ENCODE measurements around the gene PROM1.

PROM1 gene

DNA sequence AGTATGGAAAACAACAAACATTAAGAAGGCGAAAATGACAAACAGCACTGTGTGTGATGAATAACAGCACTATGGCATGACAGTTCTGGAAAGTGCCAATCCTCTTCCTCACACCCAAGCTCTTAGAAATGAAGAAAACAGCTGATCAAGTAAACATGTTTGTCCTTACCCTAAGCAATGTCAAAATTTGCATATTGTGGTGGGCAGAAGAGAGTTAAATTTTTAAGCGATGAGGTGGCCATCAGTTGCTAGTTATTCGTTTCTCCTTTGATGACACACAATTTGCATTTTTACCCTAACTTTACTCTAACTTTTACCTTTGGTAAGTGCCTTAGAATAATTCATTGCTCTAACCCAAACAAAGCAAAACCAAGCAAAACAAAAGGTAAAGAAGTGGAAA lies 8.8 kb downstream of the PROM1 start:
- no peak for DNase-seq (ENCODE audit: extremely low spot score)
- POLR2A ChIA-PET: no interaction called here
- TF ChIP-seq L3MBTL2 (conservative IDR thresholded peaks at IDR 0.05): no peak
- no peak for TF ChIP-seq FOXA1 (IDR thresholded peaks at IDR 0.05)
- no peak for TF ChIP-seq CTBP1 (IDR thresholded peaks at IDR 0.05; ENCODE audit: borderline replicate concordance)
- CTCF ChIA-PET: no interaction called here

GRCh38 chr4:16072168-16072567 lies 11.7 kb downstream of the PROM1 start:
- POLR2A ChIA-PET: no interaction called here
- TF ChIP-seq NFRKB (IDR thresholded peaks at IDR 0.05) (no peak), TARDBP (IDR thresholded peaks at IDR 0.05) (no peak), FOXA1 (IDR thresholded peaks at IDR 0.05) (no peak), CTBP1 (IDR thresholded peaks at IDR 0.05; ENCODE audit: borderline replicate concordance) (no peak), SP1 (IDR thresholded peaks at IDR 0.05) (no peak), L3MBTL2 (conservative IDR thresholded peaks at IDR 0.05) (no peak), BHLHE40 (IDR thresholded peaks at IDR 0.05; ENCODE audit: borderline replicate concordance) (no peak), SUZ12 (IDR thresholded peaks at IDR 0.05) (no peak), ELF4 (IDR thresholded peaks at IDR 0.05) (no peak), FOXK2 (IDR thresholded peaks at IDR 0.05) (no peak)
- TF ChIP-seq, protein P1, sequence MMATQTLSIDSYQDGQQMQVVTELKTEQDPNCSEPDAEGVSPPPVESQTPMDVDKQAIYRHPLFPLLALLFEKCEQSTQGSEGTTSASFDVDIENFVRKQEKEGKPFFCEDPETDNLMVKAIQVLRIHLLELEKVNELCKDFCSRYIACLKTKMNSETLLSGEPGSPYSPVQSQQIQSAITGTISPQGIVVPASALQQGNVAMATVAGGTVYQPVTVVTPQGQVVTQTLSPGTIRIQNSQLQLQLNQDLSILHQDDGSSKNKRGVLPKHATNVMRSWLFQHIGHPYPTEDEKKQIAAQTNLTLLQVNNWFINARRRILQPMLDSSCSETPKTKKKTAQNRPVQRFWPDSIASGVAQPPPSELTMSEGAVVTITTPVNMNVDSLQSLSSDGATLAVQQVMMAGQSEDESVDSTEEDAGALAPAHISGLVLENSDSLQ (IDR thresholded peaks at IDR 0.05): no peak
- DNase-seq (ENCODE audit: extremely low spot score): no peak

DNA sequence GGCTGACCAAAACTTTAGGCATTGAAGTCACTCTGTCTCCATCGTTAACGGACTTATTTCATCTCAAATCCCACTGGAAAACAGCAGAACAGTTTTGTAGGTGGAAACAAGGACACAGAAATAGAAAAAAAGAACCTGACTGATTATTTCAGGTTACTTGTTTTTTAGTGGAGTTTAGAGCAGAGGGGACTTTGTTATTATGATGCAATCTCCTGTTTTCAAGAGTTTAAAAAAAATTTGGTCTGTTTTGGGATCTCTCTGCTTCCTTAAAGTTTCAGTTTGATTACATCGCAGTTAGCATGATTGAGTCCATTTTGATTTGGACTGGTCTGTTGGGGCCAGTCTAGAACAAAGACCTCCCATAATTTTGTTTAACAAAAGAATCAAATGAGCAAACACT lies 13.6 kb downstream of the PROM1 start:
- DNase-seq (ENCODE audit: extremely low spot score): no peak
- TF ChIP-seq HDGF (IDR thresholded peaks at IDR 0.05; ENCODE audit: borderline replicate concordance): no peak
- TF ChIP-seq LEF1 (IDR thresholded peaks at IDR 0.05; ENCODE audit: borderline replicate concordance): no peak
- TF ChIP-seq FOXK2 (IDR thresholded peaks at IDR 0.05): no peak
- no peak for TF ChIP-seq FOXM1 (IDR thresholded peaks at IDR 0.05; ENCODE audit: borderline replicate concordance)
- ChIA-PET CTCF (no interaction called here), POLR2A (no interaction called here)

More at GRCh38 chr4:16072168-16072567, 11.7 kb downstream of the PROM1 start:
- CTCF ChIA-PET: interaction anchor here (0.7 kb wide), 1 partner anchor 13 kb away, joined by 4 read pairs; no protein-coding TSS in a partner anchor

GRCh38 chr4:16067515-16067914 lies 16.3 kb downstream of the PROM1 start:
- CTCF ChIA-PET: no interaction called here
- POLR2A ChIA-PET: no interaction called here
- DNase-seq (ENCODE audit: extremely low spot score): no peak
- no peak for TF ChIP-seq SP1 (IDR thresholded peaks at IDR 0.05)
- TF ChIP-seq NFRKB (IDR thresholded peaks at IDR 0.05): no peak
- TF ChIP-seq ELF4 (IDR thresholded peaks at IDR 0.05): no peak
- no peak for TF ChIP-seq ARNT (IDR thresholded peaks at IDR 0.05)
- no peak for TF ChIP-seq ZNF384 (IDR thresholded peaks at IDR 0.05)
- no peak for TF ChIP-seq HDGF (IDR thresholded peaks at IDR 0.05; ENCODE audit: borderline replicate concordance)
- TF ChIP-seq CTBP1 (IDR thresholded peaks at IDR 0.05; ENCODE audit: borderline replicate concordance): no peak
- TF ChIP-seq TARDBP (IDR thresholded peaks at IDR 0.05): no peak
- TF ChIP-seq, protein P1 (IDR thresholded peaks at IDR 0.05): no peak
- TF ChIP-seq SUZ12 (IDR thresholded peaks at IDR 0.05): no peak
- no peak for TF ChIP-seq LEF1 (IDR thresholded peaks at IDR 0.05; ENCODE audit: borderline replicate concordance)

GRCh38 chr4:16066586-16067128 lies 17.2 kb downstream of the PROM1 start:
- CTCF ChIA-PET: no interaction called here
- TF ChIP-seq ELF4 (IDR thresholded peaks at IDR 0.05) (no peak), L3MBTL2 (conservative IDR thresholded peaks at IDR 0.05) (no peak), NFRKB (IDR thresholded peaks at IDR 0.05) (no peak), HDGF (IDR thresholded peaks at IDR 0.05; ENCODE audit: borderline replicate concordance) (no peak), ARNT (IDR thresholded peaks at IDR 0.05) (no peak), LEF1 (IDR thresholded peaks at IDR 0.05; ENCODE audit: borderline replicate concordance) (no peak), FOXA1 (IDR thresholded peaks at IDR 0.05) (no peak), SUZ12 (IDR thresholded peaks at IDR 0.05) (no peak), CTBP1 (IDR thresholded peaks at IDR 0.05; ENCODE audit: borderline replicate concordance) (no peak), BHLHE40 (IDR thresholded peaks at IDR 0.05; ENCODE audit: borderline replicate concordance) (no peak)
- TF ChIP-seq, protein P1 (IDR thresholded peaks at IDR 0.05): no peak

GRCh38 chr4:16065066-16065465 lies 18.8 kb downstream of the PROM1 start:
- DNase-seq (ENCODE audit: extremely low spot score): no peak
- POLR2A ChIA-PET: no interaction called here
- CTCF ChIA-PET: no interaction called here
- no peak for TF ChIP-seq ARNT (IDR thresholded peaks at IDR 0.05)
- TF ChIP-seq LEF1 (IDR thresholded peaks at IDR 0.05; ENCODE audit: borderline replicate concordance): no peak
- TF ChIP-seq FOXM1 (IDR thresholded peaks at IDR 0.05; ENCODE audit: borderline replicate concordance): no peak
- TF ChIP-seq ELF4 (IDR thresholded peaks at IDR 0.05): no peak
- no peak for TF ChIP-seq L3MBTL2 (conservative IDR thresholded peaks at IDR 0.05)
- no peak for TF ChIP-seq CTBP1 (IDR thresholded peaks at IDR 0.05; ENCODE audit: borderline replicate concordance)
- no peak for TF ChIP-seq ZNF384 (IDR thresholded peaks at IDR 0.05)
- TF ChIP-seq NFRKB (IDR thresholded peaks at IDR 0.05): no peak

More at GRCh38 chr4:16066586-16067128, 17.2 kb downstream of the PROM1 start:
- POLR2A ChIA-PET: no interaction called here
- no peak for DNase-seq (ENCODE audit: extremely low spot score)

- ChIA-PET CTCF (no interaction called here), POLR2A (no interaction called here)
- TF ChIP-seq CTBP1 (IDR thresholded peaks at IDR 0.05; ENCODE audit: borderline replicate concordance) (no peak), LEF1 (IDR thresholded peaks at IDR 0.05; ENCODE audit: borderline replicate concordance) (no peak), HDGF (IDR thresholded peaks at IDR 0.05; ENCODE audit: borderline replicate concordance) (no peak), ELF4 (IDR thresholded peaks at IDR 0.05) (no peak), BHLHE40 (IDR thresholded peaks at IDR 0.05; ENCODE audit: borderline replicate concordance) (no peak), L3MBTL2 (conservative IDR thresholded peaks at IDR 0.05) (no peak), FOXM1 (IDR thresholded peaks at IDR 0.05; ENCODE audit: borderline replicate concordance) (no peak), NFRKB (IDR thresholded peaks at IDR 0.05) (no peak), ZNF384 (IDR thresholded peaks at IDR 0.05) (no peak), FOXA1 (IDR thresholded peaks at IDR 0.05) (no peak), SP1 (IDR thresholded peaks at IDR 0.05) (no peak), FOXK2 (IDR thresholded peaks at IDR 0.05) (no peak), TARDBP (IDR thresholded peaks at IDR 0.05) (no peak), SUZ12 (IDR thresholded peaks at IDR 0.05) (no peak), ARNT (IDR thresholded peaks at IDR 0.05) (no peak)
- TF ChIP-seq, protein P1 (IDR thresholded peaks at IDR 0.05): no peak
- no peak for DNase-seq (ENCODE audit: extremely low spot score)
These were observed 21.2 kb downstream of the PROM1 start for GRCh38 chr4:16062601-16063000.
